Astrocyte of the spinal cord (primary cell): ENCODE measurements around the gene NF1.

Source experiments
- DNase-seq: peaks from one replicate; pipeline ENCODE4 v3.0.0; 2011; ENCODE audit warnings: low read depth, low spot score
- H3K4me3 ChIP-seq: 2 replicates; pipeline ENCODE4 v1.5.1; 2011; ENCODE audit warnings: low read depth, mild to moderate bottlenecking, low read length, moderate library complexity
- CTCF ChIP-seq: IDR thresholded peaks from 2 replicates; pipeline ENCODE4 v1.5.1; 2012; ENCODE audit warnings: low read depth, mild to moderate bottlenecking, low read length, inconsistent platforms
- in situ Hi-C: cut with HindIII; loops from 2 replicates; pipeline ENCODE4 v1.10.0; 2017; ENCODE audit warnings: low sequenced_read_pairs

Gene NF1

GRCh38 chr17:31397256-31397939 lies 302.6 kb downstream of the NF1 start:
- in situ Hi-C loops, result no loop called here
- TF ChIP-seq CTCF, result no peak
- no peak for DNase-seq
- no peak overlapping the region for H3K4me3 ChIP-seq

GRCh38 chr17:31398381-31399311 lies 303.9 kb downstream of the NF1 start:
- no peak overlapping the region for H3K4me3 ChIP-seq
- in situ Hi-C loops, result no loop called here
- DNase-seq, result no peak
- TF ChIP-seq CTCF, result no peak

- in situ Hi-C loops, result no loop called here
- no peak for DNase-seq
- TF ChIP-seq CTCF, result no peak
- no peak overlapping the region for H3K4me3 ChIP-seq
Measured at GRCh38 chr17:31400481-31400950, 305.7 kb downstream of the NF1 start.

GRCh38 chr17:31401456-31402254 lies 306.9 kb downstream of the NF1 start:
- H3K4me3 ChIP-seq, result no peak overlapping the region
- no peak for DNase-seq
- in situ Hi-C loops, result no loop called here
- TF ChIP-seq CTCF, result no peak

- no peak for DNase-seq
- H3K4me3 ChIP-seq, result no peak overlapping the region
- TF ChIP-seq CTCF, result no peak
- in situ Hi-C loops, result no loop called here
Measured at GRCh38 chr17:31404028-31404949, 309.5 kb downstream of the NF1 start.
